Measurements from ENCODE around the gene PHACTR3. TPM values are rescaled to one million over a fixed set of nuclear protein-coding genes. Genes with fewer than 3 reads are reported as not detected.

Gene PHACTR3
- total RNA-seq, 1 experiment from 2014 or later, result 10.0 TPM

DNA sequence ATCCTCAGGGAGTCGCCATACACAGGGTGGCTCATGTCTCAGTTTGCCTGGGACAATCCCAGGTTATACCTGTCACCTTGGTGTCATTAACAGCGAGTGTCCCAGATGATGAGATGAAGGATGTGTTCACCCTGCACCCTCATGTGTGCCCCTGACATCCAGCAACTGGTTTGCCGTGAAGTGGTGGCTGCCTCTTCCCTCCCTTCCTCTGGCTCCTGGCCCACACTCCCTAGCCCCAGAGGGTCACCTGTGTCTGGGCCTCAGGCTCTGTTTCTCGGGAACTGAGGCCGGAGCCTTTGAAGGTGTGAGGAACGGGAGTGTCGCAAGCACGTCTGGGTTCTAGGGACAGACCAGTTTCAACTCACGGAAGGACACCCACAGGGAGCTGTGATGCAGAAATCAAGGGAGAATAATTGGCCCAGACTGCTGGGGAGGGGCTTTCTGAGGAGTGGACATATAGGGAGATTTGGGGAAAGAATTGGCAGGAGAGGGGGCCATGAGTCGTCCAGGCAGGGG is 35.8 kb upstream of the PHACTR3 start:
- no peaks in the 10 kb centered on the region for H3K9me3 Mint-ChIP-seq (ENCODE audit: low read depth, unreplicated experiment)
- no peak overlapping the region for H3K4me3 Mint-ChIP-seq (ENCODE audit: low read depth, unreplicated experiment)
- DNase-seq, result no peak
- no peaks in the 10 kb centered on the region for H3K36me3 Mint-ChIP-seq (ENCODE audit: insufficient read depth, unreplicated experiment)
- no peak overlapping the region for H3K27ac Mint-ChIP-seq (ENCODE audit: unreplicated experiment)
- no peaks in the 10 kb centered on the region for H3K4me1 Mint-ChIP-seq (ENCODE audit: low read depth, unreplicated experiment)
- CTCF ChIA-PET, result no interaction called here
- intact Hi-C loops (cut with micrococcal nuclease; ENCODE audit: unreplicated experiment), result no loop called here
- BruUV-seq (replicated peaks), result no TSS peak
- H3K27me3 Mint-ChIP-seq (ENCODE audit: unreplicated experiment), result peaks cover 54% of the 10 kb centered on the region
- TF ChIP-seq, protein P1, sequence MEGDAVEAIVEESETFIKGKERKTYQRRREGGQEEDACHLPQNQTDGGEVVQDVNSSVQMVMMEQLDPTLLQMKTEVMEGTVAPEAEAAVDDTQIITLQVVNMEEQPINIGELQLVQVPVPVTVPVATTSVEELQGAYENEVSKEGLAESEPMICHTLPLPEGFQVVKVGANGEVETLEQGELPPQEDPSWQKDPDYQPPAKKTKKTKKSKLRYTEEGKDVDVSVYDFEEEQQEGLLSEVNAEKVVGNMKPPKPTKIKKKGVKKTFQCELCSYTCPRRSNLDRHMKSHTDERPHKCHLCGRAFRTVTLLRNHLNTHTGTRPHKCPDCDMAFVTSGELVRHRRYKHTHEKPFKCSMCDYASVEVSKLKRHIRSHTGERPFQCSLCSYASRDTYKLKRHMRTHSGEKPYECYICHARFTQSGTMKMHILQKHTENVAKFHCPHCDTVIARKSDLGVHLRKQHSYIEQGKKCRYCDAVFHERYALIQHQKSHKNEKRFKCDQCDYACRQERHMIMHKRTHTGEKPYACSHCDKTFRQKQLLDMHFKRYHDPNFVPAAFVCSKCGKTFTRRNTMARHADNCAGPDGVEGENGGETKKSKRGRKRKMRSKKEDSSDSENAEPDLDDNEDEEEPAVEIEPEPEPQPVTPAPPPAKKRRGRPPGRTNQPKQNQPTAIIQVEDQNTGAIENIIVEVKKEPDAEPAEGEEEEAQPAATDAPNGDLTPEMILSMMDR (IDR thresholded peaks at IDR 0.05; ENCODE audit: unreplicated experiment), result no peak

DNA sequence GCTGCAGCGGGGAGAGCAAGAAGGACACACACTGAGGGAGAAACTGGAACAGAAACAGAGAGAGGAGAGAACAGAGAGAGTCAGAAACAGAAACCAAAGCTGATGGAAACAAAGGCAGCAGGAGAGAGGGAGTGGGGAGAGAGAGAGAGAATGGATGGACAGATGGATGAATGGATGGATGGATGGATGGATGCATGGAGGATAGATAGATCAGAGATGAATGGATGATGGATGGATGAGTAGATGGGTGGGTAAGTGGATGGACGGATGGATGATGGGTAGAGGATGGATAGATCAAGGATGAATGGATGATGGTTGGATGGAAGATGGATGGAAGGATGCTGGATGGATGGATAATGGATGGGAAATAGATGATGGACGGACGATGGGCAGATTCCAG is 35.0 kb upstream of the PHACTR3 start:
- intact Hi-C loops (cut with micrococcal nuclease; ENCODE audit: unreplicated experiment), result no loop called here
- Mint-ChIP-seq H3K4me3 (ENCODE audit: low read depth, unreplicated experiment) (no peak overlapping the region), H3K9me3 (ENCODE audit: low read depth, unreplicated experiment) (no peaks in the 10 kb centered on the region), H3K27ac (ENCODE audit: unreplicated experiment) (no peak overlapping the region), H3K27me3 (ENCODE audit: unreplicated experiment) (peaks cover 55% of the 10 kb centered on the region), H3K36me3 (ENCODE audit: insufficient read depth, unreplicated experiment) (no peaks in the 10 kb centered on the region), H3K4me1 (ENCODE audit: low read depth, unreplicated experiment) (no peaks in the 10 kb centered on the region)
- CTCF ChIA-PET, result no interaction called here
- no peak for DNase-seq
- no TSS peak for BruUV-seq (replicated peaks)
- TF ChIP-seq, protein P1 (IDR thresholded peaks at IDR 0.05; ENCODE audit: unreplicated experiment), result no peak

DNA sequence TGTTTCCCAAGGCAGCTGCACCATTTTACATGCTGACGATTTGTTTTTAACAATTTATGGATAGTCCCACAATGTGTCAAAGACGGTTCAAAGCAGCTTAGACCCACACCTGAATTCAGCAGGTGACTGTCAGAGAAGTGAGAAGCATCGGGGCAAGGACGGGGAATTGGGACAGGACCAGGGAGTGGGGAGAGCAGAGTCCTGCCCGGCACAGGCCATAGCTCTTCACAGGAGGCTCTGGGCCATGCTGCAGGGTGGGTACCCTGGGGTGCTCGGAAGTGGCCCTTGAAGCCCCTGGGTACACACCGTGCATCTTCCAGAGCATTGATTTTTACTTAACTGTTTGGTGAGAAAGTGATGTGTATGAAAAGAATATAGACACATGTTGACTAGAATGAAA is 33.2 kb upstream of the PHACTR3 start:
- TF ChIP-seq, protein P1 (IDR thresholded peaks at IDR 0.05; ENCODE audit: unreplicated experiment), result no peak
- intact Hi-C loops (cut with micrococcal nuclease; ENCODE audit: unreplicated experiment), result loop anchor here (1.0 kb wide), 1 partner anchor 180 kb away; no protein-coding TSS in a partner anchor
- no peak for DNase-seq
- peaks cover 74% of the 10 kb centered on the region for H3K27me3 Mint-ChIP-seq (ENCODE audit: unreplicated experiment)
- CTCF ChIA-PET, result interaction anchor here (0.8 to 2.1 kb wide), 8 partner anchors 10 to 180 kb away, joined by 3 to 14 read pairs (median 3); no protein-coding TSS in a partner anchor
- no peaks in the 10 kb centered on the region for H3K4me1 Mint-ChIP-seq (ENCODE audit: low read depth, unreplicated experiment)
- BruUV-seq (replicated peaks), result no TSS peak
- H3K36me3 Mint-ChIP-seq (ENCODE audit: insufficient read depth, unreplicated experiment), result no peaks in the 10 kb centered on the region
- no peaks in the 10 kb centered on the region for H3K9me3 Mint-ChIP-seq (ENCODE audit: low read depth, unreplicated experiment)
- H3K27ac Mint-ChIP-seq (ENCODE audit: unreplicated experiment), result no peak overlapping the region
- H3K4me3 Mint-ChIP-seq (ENCODE audit: low read depth, unreplicated experiment), result no peak overlapping the region

DNA sequence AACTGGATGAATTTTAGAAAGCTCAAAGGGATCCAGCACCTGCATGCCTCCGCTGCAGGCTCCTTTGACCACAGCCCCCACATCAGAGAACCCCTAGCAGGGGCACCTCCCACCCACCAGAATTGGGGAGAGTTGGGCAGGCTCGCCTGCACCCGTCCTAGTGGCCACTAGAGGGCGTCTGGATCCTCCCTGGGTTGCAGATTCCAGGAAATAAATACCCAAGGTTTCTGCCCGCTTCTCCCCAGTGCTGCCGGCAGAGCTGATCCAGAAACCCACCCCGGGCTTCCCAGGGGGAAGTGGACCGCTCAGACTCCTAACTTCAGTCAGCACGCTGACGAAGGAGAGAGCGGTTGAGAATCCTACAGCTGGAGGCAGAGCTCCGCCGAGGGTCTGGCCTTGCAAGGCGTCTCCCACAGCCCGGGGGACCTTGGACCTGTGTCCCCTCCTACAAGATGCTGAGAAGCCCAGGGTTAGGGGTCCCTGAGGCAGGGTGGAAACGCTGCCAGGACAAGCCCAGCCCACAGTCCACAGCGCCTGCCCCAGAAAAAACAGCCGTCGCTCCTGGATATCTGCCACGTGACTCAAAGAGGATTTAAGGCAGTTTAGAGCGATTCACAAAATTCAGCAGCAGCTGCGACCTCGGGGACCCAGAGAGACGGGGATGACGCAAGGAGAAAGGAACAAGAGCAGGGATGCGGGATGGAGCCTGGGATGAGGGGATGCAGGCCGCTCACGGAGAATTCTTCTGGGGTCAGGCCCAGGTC is 32.6 kb upstream of the PHACTR3 start:
- intact Hi-C loops (cut with micrococcal nuclease; ENCODE audit: unreplicated experiment), result loop anchor here (1.0 kb wide), 1 partner anchor 180 kb away; no protein-coding TSS in a partner anchor
- Mint-ChIP-seq H3K36me3 (ENCODE audit: insufficient read depth, unreplicated experiment) (no peaks in the 10 kb centered on the region), H3K4me3 (ENCODE audit: low read depth, unreplicated experiment) (no peak overlapping the region), H3K9me3 (ENCODE audit: low read depth, unreplicated experiment) (no peaks in the 10 kb centered on the region), H3K4me1 (ENCODE audit: low read depth, unreplicated experiment) (no peaks in the 10 kb centered on the region), H3K27me3 (ENCODE audit: unreplicated experiment) (peaks cover 79% of the 10 kb centered on the region), H3K27ac (ENCODE audit: unreplicated experiment) (no peak overlapping the region)
- CTCF ChIA-PET, result interaction anchor here (0.6 to 2.1 kb wide), 5 partner anchors 9 to 180 kb away, joined by 3 to 14 read pairs (median 3); no protein-coding TSS in a partner anchor
- no TSS peak for BruUV-seq (replicated peaks)
- peak; percentile 80 for DNase-seq
- TF ChIP-seq, protein P1 (IDR thresholded peaks at IDR 0.05; ENCODE audit: unreplicated experiment), result peak; percentile 99
